Ramos (cell line): ENCODE data around the gene PROSER2.
"Not testable (repeated sequence)": the region's sequence is repeated elsewhere in the genome, so short reads cannot be mapped to it uniquely, and the experiment has no call there.

Experiments
- in situ Hi-C: fragments of 300-500 bp; cut with MboI; formaldehyde crosslinking; loops from one replicate; pipeline ENCODE4 v1.14.3; 2022; ENCODE audit warnings: low sequenced_read_pairs; ENCODE audit not compliant: unreplicated experiment

The PROSER2 gene

GRCh38 chr10:11880151-11881029 is 57.2 kb downstream of the PROSER2 start:
- in situ Hi-C loops = no loop called here

DNA sequence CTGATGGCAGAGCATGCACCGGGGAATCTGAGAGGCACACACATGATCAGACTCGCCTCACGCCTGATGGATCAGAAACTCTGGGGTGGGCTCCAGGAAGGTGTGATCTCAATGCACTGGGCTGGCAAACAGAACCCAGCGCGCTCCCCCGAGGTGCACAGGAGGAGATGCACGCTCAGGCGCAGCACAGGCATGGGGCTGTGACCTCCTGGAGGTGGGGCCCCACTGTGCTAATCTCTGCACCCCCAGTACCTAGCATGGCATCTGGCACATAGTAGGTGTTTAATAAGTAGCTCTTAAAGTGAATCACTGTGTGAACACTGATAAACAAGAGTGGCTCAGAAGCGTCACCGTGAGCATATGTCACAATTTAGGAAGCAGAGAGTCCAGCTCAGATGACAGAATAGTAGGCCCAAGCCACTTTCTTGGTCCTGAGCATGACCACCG is 57.9 kb downstream of the PROSER2 start:
- in situ Hi-C loops = no loop called here

DNA sequence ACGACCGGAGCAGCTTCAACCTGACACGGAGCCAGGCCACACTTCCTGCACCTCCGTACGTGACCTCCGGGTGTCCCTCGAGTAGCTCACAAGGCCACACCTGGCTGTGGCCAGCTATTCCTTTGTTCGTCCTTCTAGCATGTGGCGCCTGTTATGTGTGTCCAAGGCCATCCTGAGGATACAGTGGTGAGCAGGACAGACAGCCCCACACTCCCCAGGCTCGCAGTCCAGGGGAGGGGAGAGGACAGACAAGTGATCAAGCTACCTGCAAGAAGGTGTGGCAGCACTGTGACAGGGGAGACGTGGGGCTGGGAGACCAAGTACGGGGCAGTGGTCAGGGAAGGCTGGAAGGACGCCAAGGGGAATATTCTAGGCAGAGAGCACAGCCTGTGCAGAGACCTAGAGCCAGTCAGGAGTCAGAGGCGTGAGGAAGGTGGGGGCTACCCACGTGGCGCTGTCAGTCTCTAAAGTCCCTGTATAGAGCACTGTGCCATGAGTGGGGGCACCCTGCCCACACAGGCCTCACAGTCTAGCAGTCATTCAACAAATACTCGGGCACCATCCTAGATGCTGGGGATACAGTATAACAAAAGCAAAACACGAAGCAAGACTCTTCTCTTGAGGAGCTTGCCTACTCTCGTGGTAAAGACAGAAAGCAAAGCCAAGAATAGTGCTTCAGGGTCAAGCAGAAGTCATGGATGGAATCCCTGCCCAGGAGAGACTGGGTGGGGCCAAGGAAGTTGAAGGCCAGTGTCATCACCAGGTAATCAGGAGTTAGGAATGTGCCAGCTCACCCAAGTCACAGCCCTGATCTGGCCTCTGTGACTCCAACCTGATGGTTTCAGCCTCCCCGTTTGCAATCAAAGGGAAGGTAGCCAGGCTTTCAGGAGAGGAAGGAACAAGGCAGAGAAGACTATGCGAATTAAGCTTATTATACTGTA is 58.6 kb downstream of the PROSER2 start:
- in situ Hi-C loops = no loop called here

DNA sequence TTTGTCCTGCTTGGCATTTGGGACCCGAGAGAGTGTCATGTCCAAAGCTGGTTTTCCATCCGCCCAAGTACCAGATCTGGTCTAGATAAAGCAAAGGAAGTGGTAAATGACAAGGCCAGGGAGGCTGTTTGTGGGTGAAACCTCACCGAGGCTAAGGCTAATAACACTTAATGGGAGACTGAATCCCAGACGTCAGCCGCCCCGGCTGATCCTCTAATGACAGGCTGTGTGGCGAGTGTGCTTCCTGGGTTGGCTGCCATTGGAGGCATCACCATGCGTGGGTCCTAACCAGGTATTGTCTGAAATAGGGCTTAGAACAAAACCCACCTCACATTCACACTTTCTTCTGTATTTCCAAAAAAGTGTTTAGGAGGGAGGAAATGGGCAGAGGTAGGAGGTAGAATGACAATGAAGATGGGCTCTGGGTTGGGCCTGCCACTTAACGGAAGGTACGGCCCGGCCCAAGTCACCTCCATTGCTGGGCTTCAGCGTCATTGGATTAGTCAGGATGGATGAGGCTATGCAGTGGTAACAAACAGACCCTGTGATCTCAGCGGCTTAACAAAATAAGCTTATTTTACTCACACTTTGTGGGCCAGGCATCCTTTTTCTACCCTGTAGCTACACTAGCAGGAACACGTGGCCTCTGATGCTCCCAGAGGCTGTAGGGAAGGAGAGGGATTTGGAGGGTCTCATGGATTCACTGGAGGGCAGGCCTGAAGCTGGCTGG is 59.7 kb downstream of the PROSER2 start:
- in situ Hi-C loops = no loop called here

DNA sequence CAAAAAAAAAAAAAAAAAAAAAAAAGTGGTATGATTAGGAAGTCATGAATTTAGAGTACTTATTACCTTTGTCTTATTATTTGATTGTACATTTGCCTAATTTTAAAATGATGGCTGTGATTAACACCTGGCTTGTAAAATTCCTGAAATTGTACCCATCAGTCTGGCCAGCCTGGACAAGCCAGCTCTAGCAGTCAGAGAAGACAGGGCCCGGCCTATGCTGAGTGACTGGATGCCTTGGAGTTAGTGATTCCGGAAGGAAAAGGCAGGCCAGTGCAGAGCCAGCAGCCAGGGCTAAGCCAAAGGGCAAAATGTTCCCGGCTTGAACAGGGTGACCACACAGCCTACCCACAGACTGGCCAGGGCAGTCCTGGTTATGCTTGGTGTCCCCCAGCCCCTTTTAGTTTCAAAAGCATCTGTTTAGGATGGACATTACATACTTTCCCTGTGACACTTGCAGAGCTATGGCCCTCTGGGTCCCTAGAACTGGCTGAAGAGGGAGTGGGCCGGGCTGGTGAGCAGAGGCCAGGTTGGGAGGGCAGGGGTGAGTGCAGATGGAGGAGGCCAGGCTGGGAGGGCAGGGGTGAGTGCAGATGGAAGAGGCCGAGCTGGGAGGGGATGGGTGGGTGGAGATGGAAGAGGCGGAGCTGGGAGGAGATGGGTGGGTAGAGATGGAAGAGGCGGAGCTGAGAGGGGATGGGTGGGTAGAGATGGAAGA is 61.7 kb downstream of the PROSER2 start:
- in situ Hi-C loops = no loop called here

DNA sequence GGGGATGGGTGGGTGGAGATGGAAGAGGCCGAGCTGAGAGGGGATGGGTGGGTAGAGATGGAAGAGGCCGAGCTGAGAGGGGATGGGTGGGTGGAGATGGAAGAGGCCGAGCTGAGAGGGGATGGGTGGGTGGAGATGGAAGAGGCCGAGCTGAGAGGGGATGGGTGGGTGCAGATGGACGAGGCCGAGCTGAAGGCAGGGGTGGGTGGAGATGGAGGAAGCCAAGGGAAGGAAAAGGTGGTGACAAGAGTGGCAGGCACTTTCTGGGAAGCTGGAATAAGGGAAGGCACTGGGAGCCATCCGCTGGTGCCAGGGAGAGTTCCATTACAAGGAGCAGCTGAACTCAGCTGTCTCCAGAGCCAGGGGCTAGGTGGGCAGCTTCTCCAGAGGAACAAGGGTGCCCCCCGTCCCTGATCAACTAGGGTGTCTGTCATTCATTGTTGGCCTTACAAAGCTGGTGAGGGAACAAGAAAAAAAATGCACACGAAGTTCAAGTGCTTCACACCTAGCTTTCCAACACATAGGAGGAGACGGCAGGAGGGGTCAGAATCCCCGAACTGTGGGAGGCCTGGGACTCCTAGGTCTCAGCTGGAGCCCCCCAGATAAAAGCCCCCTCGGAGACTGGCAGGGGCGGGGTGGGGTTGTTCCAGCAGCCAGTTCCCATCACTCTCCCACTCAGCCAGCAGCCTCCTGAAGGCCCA is 62.4 kb downstream of the PROSER2 start:
- in situ Hi-C loops = no loop called here

GRCh38 chr10:11886138-11886474 is 63.0 kb downstream of the PROSER2 start:
- in situ Hi-C loops = no loop called here

- in situ Hi-C loops = no loop called here
Observed at GRCh38 chr10:11886851-11887250, 63.7 kb downstream of the PROSER2 start.

DNA sequence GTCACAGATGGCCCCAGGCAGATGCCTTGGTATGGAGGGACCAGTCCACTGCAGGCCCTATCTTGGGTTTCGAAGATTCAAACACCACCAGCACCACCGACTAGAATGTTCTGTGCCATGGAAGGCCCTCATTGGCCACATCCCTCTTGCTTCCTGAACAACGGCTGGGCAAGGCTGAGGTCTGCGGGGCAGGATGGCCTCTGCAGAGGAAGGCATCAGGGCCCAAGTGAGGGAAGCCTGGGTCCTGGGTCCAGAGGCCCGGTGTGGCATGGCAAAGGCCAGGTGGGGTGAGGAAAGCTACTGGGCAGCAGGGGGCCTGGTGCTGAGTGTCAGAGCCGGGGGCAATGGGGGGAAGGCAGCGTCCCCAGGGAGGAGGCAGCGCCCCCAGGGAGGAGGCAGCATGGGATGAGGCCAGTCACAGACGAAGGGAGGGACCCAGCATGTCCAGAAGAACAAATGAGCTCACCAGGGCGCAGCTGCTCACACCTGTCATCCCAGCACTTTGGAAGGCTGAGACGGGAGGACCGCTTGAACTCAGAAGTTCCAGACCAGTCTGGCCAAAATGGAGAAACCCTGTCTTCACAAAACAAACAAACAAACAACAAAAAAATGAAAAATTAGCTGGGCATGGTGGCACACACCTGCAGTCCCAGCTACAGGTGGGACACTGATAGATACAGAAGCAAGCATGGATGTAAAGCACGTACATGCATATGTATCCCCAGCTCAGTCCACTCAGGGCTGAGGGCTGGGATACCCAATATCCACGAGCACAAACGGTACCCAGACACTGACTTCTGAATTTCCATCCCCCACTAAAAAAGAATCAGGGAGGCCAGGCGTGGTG is 64.4 kb downstream of the PROSER2 start:
- in situ Hi-C loops = no loop called here

DNA sequence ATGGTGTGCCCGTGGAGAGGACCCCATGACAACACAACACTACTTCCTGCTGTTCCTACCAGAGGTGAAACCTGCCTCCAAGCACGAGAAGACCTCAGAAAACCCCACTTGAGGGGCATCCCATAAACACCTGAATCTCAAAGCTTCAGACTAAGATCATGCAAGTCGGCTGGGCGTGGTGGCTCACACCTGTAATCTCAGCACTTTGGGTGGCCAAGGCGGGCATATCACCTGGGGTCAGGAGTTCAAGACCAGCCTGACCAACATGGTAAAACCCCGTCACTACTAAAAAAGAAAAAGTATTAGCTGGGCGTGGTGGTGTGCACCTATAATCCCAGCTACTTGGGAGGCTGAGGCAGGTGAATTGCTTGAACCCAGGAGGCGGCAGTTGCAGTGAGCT is 66.1 kb downstream of the PROSER2 start:
- in situ Hi-C loops = not testable (repeated sequence)

DNA sequence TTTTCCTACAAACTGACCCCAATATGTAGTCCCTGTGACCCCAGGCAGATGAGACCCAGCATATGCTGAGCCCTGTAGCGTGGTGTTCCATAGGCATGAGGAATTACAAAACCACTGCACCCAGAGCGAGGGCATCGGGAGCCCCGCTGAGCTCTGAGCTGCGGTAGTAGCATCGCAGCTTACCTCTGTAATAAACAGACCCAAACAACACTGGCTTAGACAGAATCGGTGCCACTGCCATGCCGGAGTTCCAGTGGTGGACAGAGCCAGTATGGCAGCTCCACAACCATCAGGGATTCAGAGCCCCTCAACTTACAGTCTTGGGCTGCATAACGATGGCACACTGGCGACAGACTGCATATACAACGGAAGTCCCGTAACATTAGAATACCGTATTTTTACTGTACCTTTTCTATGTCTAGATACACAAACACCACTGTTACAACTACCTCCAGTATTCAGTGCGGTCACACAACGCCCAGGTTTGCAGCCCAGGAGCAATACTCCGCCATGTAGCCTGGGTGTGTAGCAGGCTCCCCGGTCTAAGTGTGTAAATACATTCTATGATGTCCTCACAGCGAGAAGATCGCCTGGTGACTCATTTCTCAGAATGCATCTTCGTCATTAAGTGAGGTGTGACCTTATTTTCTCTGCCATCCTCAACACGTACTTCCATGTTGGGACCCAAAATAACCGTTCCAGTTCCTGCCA is 68.8 kb downstream of the PROSER2 start:
- in situ Hi-C loops = no loop called here

- in situ Hi-C loops = no loop called here
Observed at GRCh38 chr10:11893749-11894278, 70.7 kb downstream of the PROSER2 start.

DNA sequence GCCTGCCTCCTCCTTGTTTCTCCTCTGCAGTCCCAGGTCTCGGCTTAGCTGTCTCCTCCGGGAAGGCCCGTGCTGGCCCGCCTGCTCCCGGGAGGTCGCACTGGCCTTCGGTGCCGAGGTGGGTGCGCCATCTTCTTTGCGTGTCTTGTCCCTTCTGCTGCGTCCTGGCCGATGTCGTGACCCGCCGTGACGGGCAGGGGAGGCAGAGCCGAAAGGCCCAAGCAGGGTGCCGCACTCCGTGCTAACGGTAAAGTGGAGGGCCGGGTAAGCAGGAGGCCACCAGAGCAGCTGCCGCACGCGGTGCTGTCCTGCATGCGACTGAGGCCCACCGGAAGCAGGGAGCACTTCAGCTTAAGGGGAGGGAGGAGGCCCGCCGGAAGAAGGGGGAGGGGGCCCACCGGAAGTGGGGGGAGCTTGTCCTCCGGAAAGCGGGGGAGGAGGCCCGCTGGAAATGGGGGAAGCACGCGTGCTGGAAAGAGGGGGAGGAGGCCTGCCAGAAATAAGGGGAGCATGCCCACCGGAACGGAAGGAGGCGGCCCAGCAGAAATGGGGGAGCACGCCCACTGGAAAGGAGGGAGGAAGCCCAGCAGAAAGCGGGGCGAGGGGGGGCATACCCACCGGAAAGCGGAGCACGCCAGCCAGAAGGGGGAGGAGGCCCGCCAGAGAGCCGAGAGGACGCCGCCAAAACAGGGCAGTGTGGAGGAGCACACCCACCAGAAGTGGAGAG is 71.4 kb downstream of the PROSER2 start:
- in situ Hi-C loops = no loop called here

DNA sequence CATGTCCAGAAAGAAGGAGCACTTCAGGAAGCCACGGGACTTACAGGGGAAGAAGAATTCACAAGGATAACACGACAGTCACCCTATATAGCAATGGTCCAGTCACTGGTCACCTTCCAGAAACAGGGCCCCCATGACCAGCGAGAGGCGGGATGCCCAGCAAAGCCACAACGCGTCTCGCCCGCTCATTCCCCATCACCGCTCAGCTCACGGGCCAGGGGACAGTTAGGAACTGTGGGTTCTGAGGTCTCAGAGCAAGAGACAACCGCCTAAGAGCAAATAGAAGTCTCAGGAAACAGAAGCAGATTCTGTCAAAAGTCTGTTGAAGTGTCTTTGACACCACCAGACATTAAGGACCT is 71.9 kb downstream of the PROSER2 start:
- in situ Hi-C loops = no loop called here

DNA sequence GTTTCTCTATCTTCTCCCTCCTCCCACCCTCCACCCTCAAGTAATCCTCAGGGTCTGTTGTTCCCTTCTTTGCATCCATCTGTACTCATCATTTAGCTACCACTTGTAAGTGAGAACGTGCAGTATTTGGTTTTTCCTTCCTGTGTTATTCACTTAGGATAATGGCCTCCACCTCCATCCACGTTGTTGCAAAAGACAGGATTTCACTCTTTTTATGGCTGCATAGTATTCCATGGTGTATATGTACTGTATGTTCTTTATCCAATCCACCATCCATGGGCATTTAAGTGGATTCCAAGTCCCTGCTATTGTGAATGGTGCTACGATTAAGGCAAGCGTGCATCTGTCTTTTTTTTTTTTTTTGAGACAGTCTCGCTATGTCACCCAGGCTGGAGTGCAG is 72.4 kb downstream of the PROSER2 start:
- in situ Hi-C loops = no loop called here

- in situ Hi-C loops = no loop called here
Observed at GRCh38 chr10:11896549-11897200, 73.5 kb downstream of the PROSER2 start.

DNA sequence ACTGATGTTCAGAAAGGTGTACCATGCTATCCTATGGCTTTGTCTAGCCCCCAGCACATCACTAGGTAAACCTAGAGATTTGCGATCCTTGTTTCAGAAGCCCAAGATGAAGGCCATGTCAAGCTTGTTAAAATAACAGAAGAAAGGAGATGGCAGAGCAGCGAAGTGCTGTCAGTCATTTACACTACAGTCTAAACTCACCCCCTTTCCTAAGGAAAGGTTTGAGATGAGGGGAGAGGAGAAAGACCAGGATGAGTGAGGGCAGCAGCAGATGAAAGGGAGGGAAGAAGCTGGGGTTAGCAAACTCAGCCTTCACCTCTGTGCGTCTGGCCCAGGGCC is 74.8 kb downstream of the PROSER2 start:
- in situ Hi-C loops = no loop called here
